Epithelial cell of esophagus (primary cell): Measurements from ENCODE around the gene TRIML1.

Source experiments
- DNase-seq: peaks from one replicate; pipeline ENCODE4 v3.0.0; 2010; ENCODE audit warnings: low read depth
- H3K4me3 ChIP-seq: 2 replicates; pipeline ENCODE4 v1.5.1; 2011; ENCODE audit warnings: mild to moderate bottlenecking, low read length, control low read depth
- CTCF ChIP-seq: IDR thresholded peaks from 2 replicates; pipeline ENCODE4 v1.5.1; 2011; ENCODE audit warnings: low read depth, mild to moderate bottlenecking, low read length, control low read depth, inconsistent platforms; ENCODE audit not compliant: insufficient read depth; ENCODE audit errors: missing control alignments

Gene TRIML1

GRCh38 chr4:188110741-188111471, 28.3 kb upstream of the TRIML1 start:
- TF ChIP-seq CTCF, result no peak
- peak; percentile 80 for DNase-seq
- H3K4me3 ChIP-seq, result no peak overlapping the region

- no peak for DNase-seq
- no peak overlapping the region for H3K4me3 ChIP-seq
- TF ChIP-seq CTCF, result no peak
Measured at GRCh38 chr4:188111955-188112354, 27.3 kb upstream of the TRIML1 start.

- TF ChIP-seq CTCF, result no peak
- peak; percentile 99 for DNase-seq
- no peak overlapping the region for H3K4me3 ChIP-seq
Measured at GRCh38 chr4:188113156-188113555, 26.1 kb upstream of the TRIML1 start.

- no peak for TF ChIP-seq CTCF
- peak; percentile 43 for DNase-seq
Measured at GRCh38 chr4:188117631-188118324, 21.5 kb upstream of the TRIML1 start.

GRCh38 chr4:188121530-188121929, 17.7 kb upstream of the TRIML1 start:
- DNase-seq, result no peak
- no peak for TF ChIP-seq CTCF
- no peak overlapping the region for H3K4me3 ChIP-seq

More at GRCh38 chr4:188117631-188118324, 21.5 kb upstream of the TRIML1 start:
- no peak overlapping the region for H3K4me3 ChIP-seq

- no peak for TF ChIP-seq CTCF
- H3K4me3 ChIP-seq, result no peak overlapping the region
- DNase-seq, result peak; percentile 93
Measured at GRCh38 chr4:188127214-188127874, 11.9 kb upstream of the TRIML1 start.
